GM23248 (cell line): ENCODE measurements around the gene THSD4.

Experiments
- EZH2 ChIP-seq: fragments of 200-600 bp; sonication (generic); IDR thresholded peaks from 2 replicates; pipeline ENCODE4 v1.6.1; 2018; ENCODE audit warnings: antibody characterized with exemption, mild to moderate bottlenecking; ENCODE audit not compliant: insufficient read depth, poor library complexity, severe bottlenecking
- EZH2phosphoT487 ChIP-seq: fragments of 200-600 bp; sonication (generic); IDR thresholded peaks from 2 replicates; pipeline ENCODE4 v1.6.1; 2018; ENCODE audit warnings: antibody characterized with exemption, moderate library complexity, mild to moderate bottlenecking, low read depth; ENCODE audit not compliant: insufficient read depth

- TF ChIP-seq EZH2phosphoT487 (no peak), EZH2 (no peak)
Measured at GRCh38 chr15:71220828-71221227, 105.6 kb downstream of the THSD4 start.
